Measurements from ENCODE around the gene SLC9C2.
"Not testable (repeated sequence)": the region's sequence is repeated elsewhere in the genome, so short reads cannot be mapped to it uniquely, and the experiment has no call there.

The SLC9C2 gene

DNA sequence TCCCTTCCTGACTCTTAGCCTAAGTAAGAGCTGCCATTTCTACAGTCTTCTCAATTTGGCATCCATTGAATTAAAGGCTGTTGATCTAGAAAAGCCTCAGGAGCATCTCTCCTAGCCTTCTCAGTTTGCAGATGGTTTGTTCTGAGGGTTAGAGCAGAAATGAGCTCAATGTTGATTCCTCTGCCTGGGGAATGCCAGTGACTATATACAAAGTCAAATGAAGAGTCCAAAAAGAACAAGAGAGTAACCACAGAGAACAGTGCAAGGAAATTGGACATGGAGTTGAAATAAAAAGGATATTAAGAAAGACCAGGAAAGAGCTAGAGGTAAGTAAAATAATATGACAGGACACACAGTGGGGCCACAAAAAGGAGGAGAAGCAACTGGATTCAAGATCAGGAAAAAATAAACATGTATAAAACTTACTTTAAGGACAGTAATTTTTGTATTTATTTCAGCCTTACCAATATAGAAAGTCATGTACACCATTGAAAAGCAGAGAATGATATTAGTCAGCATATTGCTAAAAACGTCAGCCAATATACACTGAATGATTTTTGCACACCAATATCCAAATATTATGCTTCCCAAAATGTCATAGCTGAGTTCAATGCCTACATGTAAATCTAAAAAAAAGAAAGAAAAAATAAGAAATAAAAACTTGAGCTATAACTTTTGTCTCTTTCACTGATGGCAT lies 21.3 kb downstream of the SLC9C2 start:
- no peak for DNase-seq

DNA sequence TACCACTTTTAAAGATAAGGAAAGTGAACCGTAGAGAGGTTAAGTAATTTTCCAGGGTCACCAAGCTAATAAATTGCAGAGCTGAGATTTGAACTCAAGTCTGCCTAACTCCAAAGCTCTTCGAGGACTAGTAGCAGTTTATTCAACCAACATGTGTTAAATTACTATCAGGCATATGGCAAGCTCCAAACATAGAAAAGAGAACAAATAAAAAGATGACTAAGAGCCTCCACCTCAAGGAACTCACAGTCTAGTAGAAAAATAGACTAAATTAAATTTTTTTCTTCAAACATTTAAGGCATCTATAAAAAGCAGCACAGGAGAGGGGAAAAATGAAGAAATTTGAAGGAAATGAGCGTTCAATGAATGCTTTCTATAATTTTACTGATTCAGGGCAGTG lies 22.2 kb downstream of the SLC9C2 start:
- DNase-seq, result no peak

DNA sequence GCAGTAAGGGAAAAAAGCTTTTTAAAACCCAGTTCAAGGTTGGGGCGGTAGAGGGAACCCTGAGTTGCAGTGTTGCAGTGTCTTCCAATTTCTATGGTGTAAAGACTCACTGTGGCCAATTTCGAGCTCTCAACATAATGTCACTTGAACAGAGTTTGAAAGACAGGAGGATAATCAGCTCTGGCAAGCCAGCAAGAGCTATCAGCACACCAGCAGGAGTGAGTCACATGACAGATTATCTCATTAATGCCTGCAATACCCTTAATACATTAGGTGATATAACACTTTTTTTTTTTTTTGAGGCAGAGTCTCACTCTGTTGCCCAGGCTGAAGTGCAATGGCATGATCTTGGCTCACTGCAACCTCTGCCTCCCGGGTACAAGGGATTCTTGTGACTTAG lies 22.8 kb downstream of the SLC9C2 start:
- no peak for DNase-seq

DNA sequence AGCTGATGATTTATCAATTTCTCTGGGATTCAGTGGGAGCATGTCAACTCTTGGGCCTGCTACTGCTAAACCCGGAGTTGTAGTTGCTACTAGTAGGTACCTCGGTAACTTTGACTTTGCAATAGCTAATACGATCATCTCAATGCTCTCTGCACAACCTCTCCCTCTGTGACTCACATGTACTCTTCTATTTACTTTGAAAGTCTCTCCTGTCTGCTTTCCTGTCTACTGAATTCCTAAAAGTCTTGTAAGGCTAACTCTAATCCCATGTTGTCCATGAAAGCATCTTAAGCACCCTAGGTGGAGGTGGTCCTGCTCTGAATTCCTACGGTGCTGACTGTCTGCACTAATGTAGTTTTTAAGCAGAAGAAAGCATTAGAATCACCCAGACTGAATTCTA lies 29.3 kb downstream of the SLC9C2 start:
- DNase-seq, result no peak

DNA sequence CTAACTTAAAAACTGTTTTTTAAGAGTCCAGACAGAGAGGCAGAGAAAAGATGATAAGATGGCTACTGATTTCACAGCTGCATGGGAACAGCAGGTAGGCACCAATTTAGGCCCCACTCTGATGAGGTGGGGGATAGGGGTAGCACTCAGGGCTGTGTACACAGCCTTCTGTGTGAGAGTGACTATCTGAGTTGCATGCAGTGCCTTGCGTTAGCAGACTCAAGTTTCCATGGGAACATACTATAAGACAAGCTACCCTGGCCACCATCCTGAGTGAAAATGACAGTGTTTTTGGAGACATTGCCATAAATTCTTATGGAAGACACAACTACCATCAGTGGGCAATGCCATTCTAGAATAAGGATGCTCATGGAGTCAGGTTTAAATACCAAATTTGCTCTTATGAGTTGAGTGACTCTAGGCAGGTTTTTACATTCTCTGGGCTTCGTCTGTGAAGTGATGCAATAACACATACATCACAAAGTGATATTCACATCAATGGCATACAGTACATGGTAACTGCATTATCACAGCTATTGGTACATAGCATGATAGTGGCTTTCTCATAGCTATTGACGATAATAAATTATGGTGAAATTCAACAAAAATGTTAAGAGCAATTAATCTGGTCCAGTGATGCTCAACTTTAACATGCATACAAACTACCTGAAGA lies 30.5 kb downstream of the SLC9C2 start:
- DNase-seq, result no peak

DNA sequence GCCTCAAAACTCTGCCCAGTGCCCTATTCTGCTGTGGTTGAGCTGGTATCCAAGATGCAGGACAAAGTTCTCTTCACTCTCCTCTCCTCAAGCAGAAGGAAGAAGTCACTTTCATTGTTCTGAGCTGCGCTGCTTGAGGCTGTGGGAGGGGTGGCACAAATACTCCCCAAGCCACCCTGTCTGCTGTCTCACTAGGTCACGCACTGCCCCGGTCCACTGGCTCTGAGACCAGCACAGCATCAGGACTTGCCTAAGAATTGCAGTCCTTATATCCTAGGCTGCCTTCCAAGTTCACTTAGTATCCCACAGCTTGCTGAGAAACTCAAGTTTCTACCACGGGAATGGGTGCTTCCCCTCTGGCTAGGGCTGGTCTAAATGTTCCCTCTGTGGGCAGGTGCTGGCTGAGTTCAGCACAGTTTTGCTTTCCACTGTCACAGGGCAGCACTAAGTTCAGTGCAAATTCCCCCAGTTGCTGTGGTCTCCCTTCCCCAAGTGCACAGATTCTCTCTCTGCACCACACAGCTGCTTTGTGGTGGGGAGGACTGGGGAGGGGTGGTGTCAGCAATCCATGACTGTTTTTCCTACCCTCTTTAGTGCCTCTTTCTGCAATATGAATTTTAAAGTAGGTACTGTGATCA lies 32.4 kb downstream of the SLC9C2 start:
- DNase-seq, result no peak

DNA sequence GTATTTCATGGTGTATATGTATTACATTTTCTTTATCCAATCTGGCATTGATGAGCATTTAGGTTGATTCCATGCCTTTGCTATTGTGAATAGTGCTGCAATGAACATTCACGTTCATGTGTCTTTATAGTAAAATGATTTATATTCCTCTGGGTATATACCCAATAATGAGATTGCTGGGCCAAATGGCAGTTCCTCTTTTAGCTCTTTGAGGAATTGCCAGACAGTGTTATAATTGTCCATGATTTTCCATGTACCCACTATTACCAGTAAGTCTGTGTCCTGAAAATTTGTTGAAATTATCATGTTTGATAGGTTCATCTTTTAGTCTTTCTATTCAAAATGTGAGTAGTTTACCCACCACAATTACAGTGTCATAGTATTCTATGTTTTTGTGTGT lies 34.4 kb downstream of the SLC9C2 start:
- DNase-seq, result no peak

DNA sequence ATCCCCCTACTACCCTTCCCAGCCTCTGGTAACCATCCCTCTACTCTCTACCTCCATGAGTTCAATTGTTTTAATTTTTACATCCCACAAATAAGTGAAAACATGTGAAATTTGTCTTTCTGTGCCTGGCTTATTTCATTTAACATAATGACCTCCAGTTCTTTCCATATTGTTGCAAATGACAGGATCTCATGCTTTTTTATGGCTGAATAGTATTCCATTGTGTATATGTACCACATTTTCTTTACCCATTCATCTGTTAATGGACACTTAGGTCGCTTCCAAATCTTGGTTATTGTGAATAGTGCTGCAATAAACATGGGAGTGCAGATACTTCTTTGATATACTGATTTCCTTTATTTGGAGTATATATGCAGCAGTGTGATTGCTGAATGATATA lies 39.0 kb downstream of the SLC9C2 start:
- DNase-seq, result not testable (repeated sequence)

DNA sequence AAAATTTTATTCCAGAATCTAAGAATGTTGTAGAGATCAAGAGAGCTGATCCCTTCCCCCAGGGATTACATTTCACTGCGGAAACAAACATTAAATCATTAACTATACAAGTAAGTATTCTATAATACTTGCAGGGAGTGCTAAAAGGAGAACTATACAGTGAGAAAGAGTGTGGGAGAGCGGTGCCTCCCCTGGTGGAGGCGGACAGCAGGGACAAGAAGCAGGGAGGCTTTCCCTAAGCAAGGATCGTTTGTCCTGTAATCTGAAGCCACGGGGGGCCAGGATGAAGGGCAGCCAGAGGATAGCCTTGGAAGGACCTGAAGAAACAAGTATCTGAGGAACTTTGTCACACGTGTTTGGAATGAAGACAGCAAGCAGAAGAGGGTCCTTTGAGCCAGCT lies 40.1 kb downstream of the SLC9C2 start:
- no peak for DNase-seq

DNA sequence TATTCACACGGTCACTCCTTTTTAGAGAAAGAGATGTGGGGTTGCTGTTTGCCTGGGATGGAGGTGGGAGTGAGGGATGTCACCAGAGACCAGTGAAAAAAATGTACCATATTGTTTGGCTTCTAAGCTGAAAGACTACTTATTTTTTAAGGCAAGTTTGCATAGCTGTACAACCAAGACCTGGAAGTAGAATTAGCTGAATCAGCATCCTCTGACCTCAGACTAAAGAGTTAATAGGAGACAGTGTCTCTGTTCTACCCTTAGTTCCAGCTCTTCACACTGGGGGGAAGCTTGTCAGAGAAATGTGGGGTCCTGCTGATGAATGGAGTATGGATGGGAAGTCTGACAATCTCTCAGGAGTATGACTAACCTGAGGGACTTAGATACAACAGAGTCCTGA lies 41.6 kb downstream of the SLC9C2 start:
- DNase-seq, result no peak

DNA sequence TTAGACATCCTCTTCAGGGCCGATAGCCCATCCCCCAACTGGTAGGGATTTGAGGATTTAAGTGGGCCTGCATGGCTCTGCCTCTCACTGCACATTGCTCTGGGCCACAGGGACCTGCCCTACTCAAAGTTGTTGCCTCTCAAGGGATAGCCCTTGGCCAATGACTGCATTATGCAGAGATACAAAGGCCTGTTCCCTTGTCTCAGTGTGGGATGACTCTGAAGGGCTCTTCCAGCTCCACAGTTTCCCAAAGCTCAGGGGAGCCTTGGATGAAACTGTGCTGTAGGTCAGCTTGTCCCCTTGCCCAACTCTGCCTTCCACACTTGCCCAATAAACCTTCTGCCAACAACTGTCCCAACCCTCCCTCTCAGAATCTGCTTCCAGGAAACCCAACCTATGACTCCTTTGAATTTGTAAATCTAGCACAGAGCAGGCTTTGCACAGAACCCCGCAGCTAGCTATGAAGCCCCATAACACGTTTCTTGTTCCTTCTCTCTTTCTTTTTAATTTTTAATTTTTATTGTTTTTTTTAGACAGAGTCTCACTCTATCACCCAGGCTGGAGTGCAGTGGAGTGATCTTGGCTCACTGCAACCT lies 42.5 kb downstream of the SLC9C2 start:
- no peak for DNase-seq

DNA sequence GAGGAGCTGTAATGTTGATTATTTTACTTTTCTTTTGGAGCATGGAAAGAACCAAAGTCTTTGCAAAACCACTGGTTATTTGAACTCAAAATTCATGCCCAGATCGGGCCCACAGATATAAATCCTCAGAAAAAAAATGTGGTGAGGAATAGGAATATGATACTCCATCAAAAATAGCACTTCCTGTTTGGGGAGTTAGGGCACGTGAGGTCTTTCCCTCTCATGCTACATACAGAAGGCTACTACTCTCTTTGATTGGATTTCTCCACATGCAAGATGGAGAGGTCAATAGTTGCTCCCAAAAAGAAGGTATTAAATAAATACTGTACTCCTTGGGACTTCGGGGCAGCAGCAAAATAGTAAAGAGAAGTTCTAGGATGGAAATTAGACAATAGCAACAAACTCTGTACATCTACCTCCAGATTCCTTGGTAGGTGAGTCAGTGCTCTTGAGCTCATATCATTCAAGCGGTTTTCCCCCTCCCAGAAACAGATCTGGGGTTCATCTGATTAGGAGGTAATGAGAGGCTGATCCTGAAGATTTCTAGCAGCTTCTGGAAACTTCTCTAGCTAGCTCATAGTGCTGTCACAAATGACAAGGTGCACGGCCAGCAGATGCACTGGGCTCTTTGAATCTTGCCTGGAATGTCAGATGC lies 47.1 kb downstream of the SLC9C2 start:
- no peak for DNase-seq

DNA sequence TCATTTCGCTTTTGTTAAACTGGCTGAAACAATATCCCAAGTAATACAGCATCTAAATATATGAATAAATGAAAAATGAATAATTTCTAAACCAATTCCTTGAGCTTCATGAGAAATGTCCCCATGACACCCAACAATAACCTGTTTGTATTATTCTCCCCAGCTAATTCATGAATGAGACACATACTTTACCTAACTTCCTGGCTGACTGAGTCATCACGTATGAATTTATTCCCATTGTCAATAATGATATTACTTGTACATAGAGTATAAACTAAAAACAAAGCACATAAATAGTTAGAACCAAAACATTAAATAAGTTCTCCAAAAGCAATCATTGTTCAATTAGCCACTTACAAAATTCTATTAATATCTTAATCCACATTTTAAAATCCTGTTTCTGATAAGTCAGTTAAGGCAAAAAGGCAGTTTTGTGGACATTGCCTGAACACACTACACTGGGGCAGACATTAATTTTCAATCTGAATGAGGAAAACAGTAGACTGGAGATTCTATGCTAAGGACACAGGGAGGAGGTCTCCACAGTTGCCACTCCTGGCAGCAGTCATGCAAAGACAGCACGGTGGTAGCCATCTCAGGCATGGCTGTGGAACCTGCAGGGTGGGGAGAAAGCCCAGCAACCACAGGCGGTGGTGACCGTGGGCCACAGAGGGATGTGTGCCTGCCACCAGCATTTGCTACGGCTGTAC lies 48.2 kb downstream of the SLC9C2 start:
- no peak for DNase-seq

DNA sequence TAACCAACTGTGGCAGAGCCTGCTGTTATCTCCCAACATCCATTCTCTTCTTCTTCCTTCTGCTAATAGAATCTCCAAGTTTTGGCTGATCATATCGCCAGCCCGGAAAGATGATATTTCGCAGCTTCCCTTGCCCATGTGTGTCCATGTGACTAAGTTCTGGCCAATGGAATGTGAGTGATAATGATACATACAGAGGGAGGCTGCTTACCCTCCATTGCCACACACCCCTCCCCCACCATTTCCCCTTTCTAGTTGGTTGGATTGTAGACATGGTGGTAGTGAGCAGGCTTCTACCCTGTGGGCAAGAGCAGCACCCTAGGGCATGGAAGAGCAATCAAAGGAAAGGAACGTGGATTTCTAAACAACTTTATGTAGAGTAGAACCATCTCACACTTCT lies 48.8 kb downstream of the SLC9C2 start:
- no peak for DNase-seq

DNA sequence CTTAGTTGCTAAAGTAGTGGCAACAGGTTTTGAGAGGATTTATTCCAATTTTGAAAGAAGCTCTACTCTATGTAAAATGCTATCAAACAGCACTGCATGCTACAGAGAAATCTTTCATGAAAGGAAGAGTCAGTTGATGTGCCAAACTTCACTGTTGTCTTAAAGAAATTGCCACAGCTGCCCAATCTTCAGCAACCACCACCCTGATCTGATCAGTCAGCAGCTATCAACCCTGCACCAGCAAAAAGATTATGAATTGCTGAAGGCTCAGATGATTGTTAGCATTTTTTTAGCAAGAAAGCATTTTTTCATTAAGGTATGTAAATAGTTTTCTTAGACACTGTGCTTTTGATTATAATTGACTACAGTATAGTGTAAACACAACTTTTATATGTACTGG lies 49.6 kb downstream of the SLC9C2 start:
- DNase-seq, result no peak

DNA sequence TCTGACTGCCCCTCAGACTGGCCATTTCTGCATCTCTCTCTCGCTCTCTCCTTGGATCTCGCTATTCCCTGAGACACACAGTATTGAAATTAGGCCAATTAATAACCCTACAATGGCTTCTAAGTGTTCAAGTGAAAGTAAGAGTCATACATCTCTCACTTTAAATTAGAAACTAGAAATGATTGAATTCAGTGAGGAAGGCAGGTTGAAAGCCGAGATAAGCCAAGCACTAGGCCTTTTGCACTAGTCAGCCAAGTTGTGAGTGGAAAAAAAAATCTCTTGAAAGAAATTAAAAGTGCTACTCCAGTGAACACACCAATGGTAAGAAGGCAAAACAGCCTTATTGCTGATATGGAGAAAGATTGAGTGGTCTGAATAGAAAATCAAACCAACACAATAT lies 51.2 kb downstream of the SLC9C2 start:
- DNase-seq, result no peak

DNA sequence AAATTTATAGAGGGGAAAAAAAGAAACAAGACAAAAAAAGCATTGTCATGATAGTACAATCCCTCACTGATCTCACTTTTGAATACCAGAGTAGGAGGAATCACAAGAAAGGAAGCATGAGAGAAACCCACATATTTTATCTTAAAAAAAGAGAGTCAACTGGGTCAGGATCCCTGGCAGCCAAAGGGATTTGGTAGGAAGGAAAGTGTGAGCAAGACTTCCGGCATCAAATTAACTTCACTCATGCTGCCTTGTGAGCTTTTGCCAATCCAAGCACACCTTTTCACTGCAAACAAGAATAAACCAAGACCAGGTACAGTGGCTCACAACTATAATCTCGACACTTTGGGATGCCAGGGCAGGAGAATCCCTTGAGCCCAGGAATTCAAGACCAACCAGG lies 53.1 kb downstream of the SLC9C2 start:
- DNase-seq, result no peak

DNA sequence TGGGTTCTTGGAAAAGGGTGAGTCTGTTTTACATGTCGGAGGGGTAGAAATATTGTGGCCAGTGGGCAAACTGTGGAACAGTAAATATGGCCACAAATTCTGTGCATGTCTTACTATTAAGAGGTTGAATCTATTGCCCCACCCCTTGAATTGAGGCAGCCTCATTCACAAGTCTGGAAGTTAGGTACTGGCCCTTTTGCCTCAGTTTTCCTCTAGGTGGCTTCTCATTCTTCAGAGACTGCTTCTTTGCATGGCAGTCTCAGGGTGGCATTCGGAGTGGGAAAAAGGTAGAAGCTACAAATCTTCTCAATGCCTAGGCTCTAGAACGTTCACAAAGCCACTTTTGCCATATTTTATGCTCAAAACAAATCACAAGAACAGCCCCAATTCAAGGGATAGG lies 57.2 kb downstream of the SLC9C2 start:
- DNase-seq, result no peak

DNA sequence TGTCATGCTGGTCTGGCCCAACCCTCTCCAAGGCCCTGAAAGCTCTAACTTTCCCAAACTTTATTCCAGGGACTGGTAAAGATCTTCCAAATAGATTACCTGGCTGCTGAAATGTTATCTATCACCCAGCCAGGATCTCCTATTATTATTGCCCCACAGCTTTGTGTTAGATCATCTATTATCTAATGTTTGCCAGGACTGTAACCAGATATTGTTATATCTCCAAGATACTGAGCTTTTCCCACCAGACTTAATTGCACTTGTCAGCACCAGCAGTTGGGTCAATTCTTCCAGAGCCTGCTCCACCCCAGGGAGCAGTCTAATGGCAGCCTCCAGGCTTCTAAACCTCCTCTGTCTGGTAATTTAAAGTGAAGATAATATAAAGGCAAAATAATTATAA lies 66.6 kb downstream of the SLC9C2 start:
- DNase-seq, result no peak

DNA sequence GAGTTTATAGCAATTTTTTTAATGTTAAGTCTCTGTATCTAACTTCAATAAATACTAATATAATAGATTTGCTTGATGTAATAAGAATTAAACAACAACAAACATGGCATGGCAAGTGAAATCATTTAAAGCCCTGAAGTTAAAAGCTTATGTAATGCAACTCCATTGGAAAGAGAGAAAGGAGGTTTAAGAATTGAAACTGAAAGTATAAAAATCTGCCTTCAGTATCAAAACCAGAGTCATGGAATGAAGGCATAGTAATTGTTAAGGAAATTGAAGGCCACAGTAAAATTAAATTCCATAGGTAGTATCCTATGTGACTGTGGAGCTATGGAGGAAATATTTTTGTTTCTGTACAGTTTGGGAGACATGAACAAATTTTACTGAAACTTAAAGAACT lies 70.6 kb downstream of the SLC9C2 start:
- DNase-seq, result no peak

DNA sequence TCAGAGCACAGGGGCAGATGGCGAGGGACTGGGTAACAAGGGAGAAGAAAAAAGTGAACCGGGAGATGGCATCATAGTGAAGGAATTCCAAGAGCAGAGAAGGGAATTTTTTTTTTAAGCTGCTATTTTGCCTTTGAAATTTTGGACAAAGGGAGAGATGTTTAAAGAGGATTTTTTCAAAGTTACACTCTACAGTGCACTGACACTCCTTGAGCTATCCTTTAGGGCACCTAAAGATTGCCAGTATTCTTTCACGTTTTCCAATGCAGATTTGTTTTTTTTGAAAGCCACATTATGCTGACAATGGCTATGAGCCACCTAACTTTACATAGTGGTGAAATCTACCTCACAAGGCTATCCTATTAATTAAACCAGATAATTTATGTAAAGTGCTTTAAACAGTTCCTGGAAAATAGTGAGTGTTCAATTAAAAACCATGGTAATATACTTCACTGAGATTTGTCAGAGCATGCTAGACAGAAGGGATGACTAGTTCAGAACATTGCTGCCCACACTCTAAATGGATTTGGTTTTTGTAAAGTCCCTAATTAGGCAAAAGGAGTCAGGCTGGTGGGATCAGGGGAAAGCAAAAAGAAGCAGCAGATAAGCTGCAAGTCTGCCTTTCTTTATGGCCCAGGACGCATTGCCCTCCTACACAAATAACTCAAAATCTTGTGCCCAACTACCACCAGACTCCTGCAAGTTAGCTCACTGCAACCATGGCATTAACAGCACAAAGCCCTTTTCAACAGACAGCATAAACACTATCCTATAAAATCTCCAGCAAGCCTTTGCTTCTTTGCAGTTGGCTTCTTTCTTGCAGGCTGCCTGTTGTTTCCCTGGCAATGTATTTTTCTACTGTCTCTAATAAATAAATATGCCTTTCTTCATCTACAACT lies 71.8 kb downstream of the SLC9C2 start:
- no peak for DNase-seq

DNA sequence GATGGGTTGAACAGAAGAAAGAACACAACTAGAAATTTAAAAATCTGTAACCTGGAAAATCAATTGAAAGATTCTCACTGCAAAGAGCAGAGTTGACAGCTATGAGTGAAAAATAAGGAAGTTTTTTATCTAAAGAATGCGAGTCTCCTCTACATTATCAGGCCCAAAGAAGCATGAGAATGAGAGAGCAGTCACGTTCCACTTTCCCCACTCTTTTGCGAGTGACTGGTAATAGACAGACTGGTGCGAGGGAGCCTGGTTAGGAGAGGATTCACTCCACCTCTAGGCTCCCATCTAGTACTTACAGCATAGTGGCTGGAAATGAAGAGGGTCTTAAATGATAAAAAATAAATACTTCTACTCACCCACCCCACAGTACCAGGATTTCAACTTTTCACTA lies 73.8 kb downstream of the SLC9C2 start:
- DNase-seq, result no peak

Data from KG1 (cell line).